Brain microvascular endothelial cell (primary cell): ENCODE measurements around the gene TELO2.

Experiments
- DNase-seq: peaks from one replicate; pipeline ENCODE4 v3.0.0-alpha.2; 2020
- H3K27ac ChIP-seq: fragments of 250-450 bp; sonication (Bioruptor Pico); 2 replicates; pipeline ENCODE4 v1.5.1; 2020; ENCODE audit warnings: mild to moderate bottlenecking, moderate library complexity
- H3K27me3 ChIP-seq: fragments of 250-450 bp; sonication (Bioruptor Pico); replicated peaks from 2 replicates; pipeline ENCODE4 v1.5.1; 2020; ENCODE audit warnings: mild to moderate bottlenecking
- H3K36me3 ChIP-seq: fragments of 250-450 bp; sonication (Bioruptor Pico); replicated peaks from 2 replicates; pipeline ENCODE4 v1.5.1; 2020; ENCODE audit warnings: mild to moderate bottlenecking
- H3K4me3 ChIP-seq: 2 replicates; pipeline ENCODE4 v1.5.1; 2011; ENCODE audit warnings: low read depth, mild to moderate bottlenecking, control low read depth, low read length, moderate library complexity
- in situ Hi-C: cut with HindIII; loops from 2 replicates; pipeline ENCODE4 v1.10.0; 2017; ENCODE audit warnings: low sequenced_read_pairs, low pct_ligation_motif_present
- TF ChIP-seq, protein P1 (sequence below): IDR thresholded peaks from 2 replicates; pipeline ENCODE4 v1.5.1; 2011; ENCODE audit warnings: low read depth, mild to moderate bottlenecking, moderate library complexity, low read length, control low read depth, inconsistent platforms; ENCODE audit errors: missing control alignments

TELO2 gene

GRCh38 chr16:1486551-1487390 is 6.4 kb upstream of the TELO2 start:
- no peaks in the 10 kb centered on the region for H3K27me3 ChIP-seq
- TF ChIP-seq, protein P1, sequence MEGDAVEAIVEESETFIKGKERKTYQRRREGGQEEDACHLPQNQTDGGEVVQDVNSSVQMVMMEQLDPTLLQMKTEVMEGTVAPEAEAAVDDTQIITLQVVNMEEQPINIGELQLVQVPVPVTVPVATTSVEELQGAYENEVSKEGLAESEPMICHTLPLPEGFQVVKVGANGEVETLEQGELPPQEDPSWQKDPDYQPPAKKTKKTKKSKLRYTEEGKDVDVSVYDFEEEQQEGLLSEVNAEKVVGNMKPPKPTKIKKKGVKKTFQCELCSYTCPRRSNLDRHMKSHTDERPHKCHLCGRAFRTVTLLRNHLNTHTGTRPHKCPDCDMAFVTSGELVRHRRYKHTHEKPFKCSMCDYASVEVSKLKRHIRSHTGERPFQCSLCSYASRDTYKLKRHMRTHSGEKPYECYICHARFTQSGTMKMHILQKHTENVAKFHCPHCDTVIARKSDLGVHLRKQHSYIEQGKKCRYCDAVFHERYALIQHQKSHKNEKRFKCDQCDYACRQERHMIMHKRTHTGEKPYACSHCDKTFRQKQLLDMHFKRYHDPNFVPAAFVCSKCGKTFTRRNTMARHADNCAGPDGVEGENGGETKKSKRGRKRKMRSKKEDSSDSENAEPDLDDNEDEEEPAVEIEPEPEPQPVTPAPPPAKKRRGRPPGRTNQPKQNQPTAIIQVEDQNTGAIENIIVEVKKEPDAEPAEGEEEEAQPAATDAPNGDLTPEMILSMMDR = no peak
- H3K27ac ChIP-seq = no peak overlapping the region
- H3K36me3 ChIP-seq = no peaks in the 10 kb centered on the region
- in situ Hi-C loops = no loop called here
- no peak for DNase-seq
- no peak overlapping the region for H3K4me3 ChIP-seq

GRCh38 chr16:1487395-1488053 is 5.6 kb upstream of the TELO2 start:
- TF ChIP-seq, protein P1 = no peak
- in situ Hi-C loops = no loop called here

DNA sequence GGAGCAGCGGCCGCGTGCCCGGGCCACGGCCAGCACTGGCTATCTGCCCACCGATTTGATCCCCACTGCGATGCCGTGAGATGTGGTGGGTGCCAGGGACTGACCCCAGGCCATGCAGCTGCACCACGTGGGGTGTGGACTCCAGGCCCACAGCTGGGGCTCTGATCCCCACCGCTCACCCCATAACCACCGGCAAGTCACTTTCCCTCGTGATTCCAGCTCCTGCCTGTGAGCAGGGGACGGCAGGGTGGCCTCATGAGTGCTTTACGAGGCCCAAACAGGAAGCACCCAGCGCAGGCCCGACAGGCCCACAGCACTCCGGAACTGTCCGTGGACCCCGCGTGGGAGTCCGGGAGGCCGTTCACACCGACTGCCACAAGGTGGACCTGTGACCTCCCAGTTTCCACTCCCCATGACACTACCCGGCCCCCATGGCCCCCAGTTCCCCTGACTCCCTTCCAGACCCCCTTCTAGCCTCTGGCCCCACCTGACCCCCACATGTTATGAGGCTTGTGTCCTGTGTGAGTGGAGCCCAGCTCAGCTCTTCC is 5.0 kb upstream of the TELO2 start:
- Histone ChIP-seq H3K27ac (no peak overlapping the region), H3K27me3 (no peaks in the 10 kb centered on the region), H3K4me3 (no peak overlapping the region), H3K36me3 (no peaks in the 10 kb centered on the region)
- no peak for DNase-seq
- TF ChIP-seq, protein P1 = no peak
- in situ Hi-C loops = no loop called here

More at GRCh38 chr16:1487395-1488053, 5.6 kb upstream of the TELO2 start:
- no peaks in the 10 kb centered on the region for H3K36me3 ChIP-seq
- no peaks in the 10 kb centered on the region for H3K27me3 ChIP-seq
- no peak overlapping the region for H3K27ac ChIP-seq
- no peak for DNase-seq
- no peak overlapping the region for H3K4me3 ChIP-seq

- Histone ChIP-seq H3K27me3 (no peaks in the 10 kb centered on the region), H3K4me3 (no peak within 1 kb of the TSS), H3K27ac (no peak within 1 kb of the TSS), H3K36me3 (no peaks in the 10 kb centered on the region)
- DNase-seq = no peak
- in situ Hi-C loops = no loop called here
- TF ChIP-seq, protein P1 = no peak
These were observed 4.5 kb upstream of the TELO2 start, which contains the start of gene PTX4 for GRCh38 chr16:1488619-1489018. TSS of gene PTX4 (minus strand) at chr16:1488944. CDS start at chr16:1488909, 35 bp downstream.

- no peak for DNase-seq
- in situ Hi-C loops = no loop called here
- TF ChIP-seq, protein P1 = no peak
These were observed 4.1 kb upstream of the TELO2 start for GRCh38 chr16:1489077-1489476.

More at GRCh38 chr16:1489077-1489476, 4.1 kb upstream of the TELO2 start:
- H3K36me3 ChIP-seq = no peaks in the 10 kb centered on the region
- H3K4me3 ChIP-seq = no peak overlapping the region
- no peak overlapping the region for H3K27ac ChIP-seq
- H3K27me3 ChIP-seq = no peaks in the 10 kb centered on the region
